Spleen (tissue), 7 donors: Measurements from ENCODE around the gene PHF21B.

ENCODE experiments used
- POLR2A ChIP-seq, 3 donors: fragments of 450-650 bp; IDR thresholded peaks; one replicate each; pipeline ENCODE4 v1.5.1; 2017; ENCODE audit warnings: antibody characterized with exemption in 3 of 3, mild to moderate bottlenecking in 1 of 3
- POLR2AphosphoS5 ChIP-seq, 3 donors: sonication (generic); formaldehyde crosslinking; IDR thresholded peaks; one replicate each; pipeline ENCODE4 v1.5.1; 2017; ENCODE audit warnings: antibody characterized with exemption in 3 of 3
- TF ChIP-seq, protein P1 (sequence below), 11 experiments: fragments of 200-600 bp in 7 of 11; fragments of 450-650 bp in 4 of 11; sonication (generic) in 4 of 11; IDR thresholded peaks in 8 of 11; conservative IDR thresholded peaks in 3 of 11; 1 replicate in 7 of 11; 2 replicates in 4 of 11; pipeline versions ENCODE4 v1.4.0 to v1.8.0; 2016 to 2021; ENCODE audit warnings: antibody characterized with exemption in 11 of 11, inconsistent platforms in 4 of 11, mild to moderate bottlenecking in 1 of 11
- donor health status: DM: no; HTN: no; CAD: no; lungs with moderate emphysema.
- donor health status: DM: no; HTN: no; CAD: no.
- donor health status: DM: no; HTN: no; CAD: no.

DNA sequence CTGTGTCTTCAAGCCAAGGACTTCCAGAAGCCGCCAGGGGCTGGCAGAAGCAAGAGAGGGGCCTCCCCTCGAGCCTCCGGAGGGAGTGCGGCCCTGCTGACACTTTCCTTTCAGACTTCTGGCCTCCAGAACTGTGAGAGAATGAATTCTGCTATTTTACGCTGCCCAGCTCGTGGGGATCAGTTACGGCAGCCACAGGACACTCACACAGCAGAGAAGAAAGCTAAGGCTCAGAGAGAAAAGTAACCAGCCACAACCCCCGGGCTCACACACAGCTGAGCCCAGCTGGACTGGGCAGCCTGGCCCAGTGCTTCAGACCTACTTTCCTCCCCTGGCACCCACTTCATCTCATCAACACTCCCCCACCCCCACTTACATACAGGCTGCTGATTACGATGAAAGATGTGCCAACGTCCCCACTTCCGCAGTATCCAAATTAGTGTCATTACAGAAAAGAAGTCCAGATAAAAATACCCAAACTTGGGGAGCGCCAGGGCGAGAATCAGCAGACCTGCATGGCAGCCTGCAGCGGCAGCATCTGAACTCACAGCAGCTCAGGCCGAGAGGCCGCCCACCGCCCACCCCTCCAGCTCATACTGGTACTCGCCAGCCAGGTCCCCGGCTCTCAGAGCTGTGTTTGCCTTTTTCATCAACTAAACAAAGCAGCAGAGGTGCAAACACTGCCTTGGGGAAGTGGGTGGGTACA lies 15.3 kb downstream of the PHF21B start:
- TF ChIP-seq, protein P1, sequence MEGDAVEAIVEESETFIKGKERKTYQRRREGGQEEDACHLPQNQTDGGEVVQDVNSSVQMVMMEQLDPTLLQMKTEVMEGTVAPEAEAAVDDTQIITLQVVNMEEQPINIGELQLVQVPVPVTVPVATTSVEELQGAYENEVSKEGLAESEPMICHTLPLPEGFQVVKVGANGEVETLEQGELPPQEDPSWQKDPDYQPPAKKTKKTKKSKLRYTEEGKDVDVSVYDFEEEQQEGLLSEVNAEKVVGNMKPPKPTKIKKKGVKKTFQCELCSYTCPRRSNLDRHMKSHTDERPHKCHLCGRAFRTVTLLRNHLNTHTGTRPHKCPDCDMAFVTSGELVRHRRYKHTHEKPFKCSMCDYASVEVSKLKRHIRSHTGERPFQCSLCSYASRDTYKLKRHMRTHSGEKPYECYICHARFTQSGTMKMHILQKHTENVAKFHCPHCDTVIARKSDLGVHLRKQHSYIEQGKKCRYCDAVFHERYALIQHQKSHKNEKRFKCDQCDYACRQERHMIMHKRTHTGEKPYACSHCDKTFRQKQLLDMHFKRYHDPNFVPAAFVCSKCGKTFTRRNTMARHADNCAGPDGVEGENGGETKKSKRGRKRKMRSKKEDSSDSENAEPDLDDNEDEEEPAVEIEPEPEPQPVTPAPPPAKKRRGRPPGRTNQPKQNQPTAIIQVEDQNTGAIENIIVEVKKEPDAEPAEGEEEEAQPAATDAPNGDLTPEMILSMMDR (IDR thresholded peaks at IDR 0.05 in 8 of 11, conservative IDR thresholded peaks at IDR 0.05 in 3 of 11): no peak
- TF ChIP-seq POLR2AphosphoS5 (IDR thresholded peaks at IDR 0.05) (no peak), POLR2A (IDR thresholded peaks at IDR 0.05) (no peak)
